Glutamatergic neuron (in vitro differentiated cells): ENCODE measurements around the gene TRMT2A. TPM values are rescaled to one million over a fixed set of nuclear protein-coding genes. Genes with fewer than 3 reads are reported as not detected.

ENCODE experiments used
- DNase-seq: peaks from one replicate; pipeline ENCODE4 v3.0.0; 2022
- H3K27ac Mint-ChIP-seq: one replicate; pipeline ENCODE4 v1.8.0; 2020; ENCODE audit warnings: mild to moderate bottlenecking, mixed read lengths, inconsistent platforms; ENCODE audit not compliant: unreplicated experiment
- H3K27me3 Mint-ChIP-seq: one replicate; pipeline ENCODE4 v1.8.0; 2020; ENCODE audit warnings: mild to moderate bottlenecking, moderate library complexity, mixed read lengths, inconsistent platforms; ENCODE audit not compliant: unreplicated experiment
- H3K36me3 Mint-ChIP-seq: one replicate; pipeline ENCODE4 v1.8.0; 2020; ENCODE audit warnings: mild to moderate bottlenecking, mixed read lengths, inconsistent platforms; ENCODE audit not compliant: unreplicated experiment
- H3K4me1 Mint-ChIP-seq: one replicate; pipeline ENCODE4 v1.8.0; 2020; ENCODE audit warnings: mild to moderate bottlenecking, low read depth, mixed read lengths, inconsistent platforms; ENCODE audit not compliant: unreplicated experiment
- H3K4me3 Mint-ChIP-seq: one replicate; pipeline ENCODE4 v1.8.0; 2020; ENCODE audit warnings: mild to moderate bottlenecking, mixed read lengths, inconsistent platforms; ENCODE audit not compliant: unreplicated experiment
- H3K9me3 Mint-ChIP-seq: one replicate; pipeline ENCODE4 v1.8.0; 2020; ENCODE audit warnings: mild to moderate bottlenecking, moderate library complexity, mixed read lengths, inconsistent platforms; ENCODE audit not compliant: unreplicated experiment
- CTCF ChIP-seq: fragments of 200-600 bp; sonication (generic); IDR thresholded peaks from one replicate; pipeline ENCODE4 v1.5.0; 2021; ENCODE audit not compliant: partially characterized antibody, unreplicated experiment
- total RNA-seq: library from RNA; stranded (reverse); fragmentation: NEBNext Ultra II Directional; extraction: Animal tissue kit (Norgen Biotek cat#: 25700); gene quantifications from one replicate; pipeline ENCODE4 v1.2.1, GENCODE V29; 2021; ENCODE audit not compliant: unreplicated experiment

Gene TRMT2A
- total RNA-seq, 1 donor from 2014 or later = 62.1 TPM

GRCh38 chr22:20090730-20091240 lies 26.2 kb downstream of the TRMT2A start:
- no peak for TF ChIP-seq CTCF
- no peaks in the 10 kb centered on the region for H3K4me1 Mint-ChIP-seq
- DNase-seq = no peak
- H3K4me3 Mint-ChIP-seq = no peak overlapping the region
- peaks cover 1% of the 10 kb centered on the region for H3K27me3 Mint-ChIP-seq
- H3K27ac Mint-ChIP-seq = peak overlapping the region; percentile 42
- H3K9me3 Mint-ChIP-seq = peaks cover 7% of the 10 kb centered on the region
- peaks cover under 1% of the 10 kb centered on the region for H3K36me3 Mint-ChIP-seq

- no peak for DNase-seq
- Mint-ChIP-seq H3K4me3 (no peak overlapping the region), H3K27ac (no peak overlapping the region), H3K27me3 (peaks cover 1% of the 10 kb centered on the region), H3K36me3 (no peaks in the 10 kb centered on the region), H3K9me3 (peaks cover 8% of the 10 kb centered on the region), H3K4me1 (peaks cover 2% of the 10 kb centered on the region)
- no peak for TF ChIP-seq CTCF
These were observed 26.9 kb downstream of the TRMT2A start for GRCh38 chr22:20089977-20090729.

- Mint-ChIP-seq H3K4me3 (no peak overlapping the region), H3K4me1 (peaks cover 6% of the 10 kb centered on the region), H3K27ac (no peak overlapping the region), H3K36me3 (no peaks in the 10 kb centered on the region), H3K27me3 (peaks cover 1% of the 10 kb centered on the region), H3K9me3 (peaks cover 10% of the 10 kb centered on the region)
- no peak for TF ChIP-seq CTCF
- no peak for DNase-seq
These were observed 27.6 kb downstream of the TRMT2A start for GRCh38 chr22:20089226-20089976.

- no peak for TF ChIP-seq CTCF
- Mint-ChIP-seq H3K36me3 (no peaks in the 10 kb centered on the region), H3K27ac (no peak overlapping the region), H3K9me3 (peaks cover 14% of the 10 kb centered on the region), H3K27me3 (peaks cover 3% of the 10 kb centered on the region), H3K4me1 (peaks cover 16% of the 10 kb centered on the region), H3K4me3 (no peak overlapping the region)
- no peak for DNase-seq
These were observed 28.8 kb downstream of the TRMT2A start for GRCh38 chr22:20088263-20088648.
